HEK293 (cell line): ENCODE results near the gene SORL1.
A peak's percentile ranks its signal among the peaks of the same experiment; 100 is the strongest.

ENCODE experiments used
- CTCF ChIA-PET: fragments of 350-600 bp; formaldehyde crosslinking; extraction: SDS; loops from one replicate; lab custom pipeline; 2021; ENCODE audit warnings: antibody characterized with exemption; lab: Yijun Ruan, JAX
- POLR2A ChIA-PET: fragments of 300-600 bp; formaldehyde crosslinking; extraction: SDS; loops from one replicate; lab custom pipeline; 2020; ENCODE audit warnings: antibody characterized with exemption, inconsistent platforms; lab: Yijun Ruan, JAX
- H3K27ac ChIP-seq: fragments of 200-500 bp; sonication (Bioruptor generic); 2 replicates; pipeline ENCODE4 v1.5.1; 2014; ENCODE audit warnings: low read depth, low read length, control low read depth, inconsistent platforms; ENCODE audit errors: extremely low read depth
- H3K36me3 ChIP-seq, 2 experiments: fragments of 200-500 bp in 1 of 2; sonication (Bioruptor generic) in 1 of 2; 1 replicate in 1 of 2; 2 replicates in 1 of 2; pipeline ENCODE4 v1.5.1; 2014 to 2017; ENCODE audit warnings: inconsistent platforms in 2 of 2, low read length in 2 of 2; ENCODE audit not compliant: control insufficient read depth in 2 of 2, insufficient read depth in 1 of 2
- H3K4me1 ChIP-seq: fragments of 200-500 bp; sonication (Bioruptor generic); 2 replicates; pipeline ENCODE4 v1.5.1; 2014; ENCODE audit warnings: mild to moderate bottlenecking, low read length, inconsistent platforms; ENCODE audit not compliant: control insufficient read depth, insufficient read depth
- H3K4me3 ChIP-seq: 2 replicates; pipeline ENCODE4 v1.5.1; 2011; ENCODE audit warnings: low read depth, mild to moderate bottlenecking, control low read depth, low read length, moderate library complexity
- H3K9me3 ChIP-seq: fragments of 200-500 bp; sonication (Bioruptor generic); 2 replicates; pipeline ENCODE4 v1.5.1; 2014; ENCODE audit warnings: low read depth, low read length, inconsistent platforms; ENCODE audit not compliant: control insufficient read depth, insufficient read depth
- BCL11B ChIP-seq: fragments of 450-650 bp; formaldehyde crosslinking; IDR thresholded peaks from 2 replicates; pipeline ENCODE4 v1.5.1; 2016; ENCODE audit warnings: low read depth, missing biosample characterization, missing genetic modification characterization
- EGR2 ChIP-seq: fragments of 450-650 bp; formaldehyde crosslinking; IDR thresholded peaks from 2 replicates; pipeline ENCODE4 v1.5.1; 2016; ENCODE audit warnings: low read depth, missing biosample characterization, missing genetic modification characterization
- FEZF1 ChIP-seq: fragments of 450-650 bp; formaldehyde crosslinking; IDR thresholded peaks from 2 replicates; pipeline ENCODE4 v1.5.1; 2016; ENCODE audit warnings: missing biosample characterization, missing genetic modification characterization
- GLIS2 ChIP-seq: fragments of 450-650 bp; formaldehyde crosslinking; IDR thresholded peaks from 2 replicates; pipeline ENCODE4 v1.5.1; 2016; ENCODE audit warnings: missing biosample characterization, missing genetic modification characterization
- HOXC10 ChIP-seq: sonication (generic); formaldehyde crosslinking; IDR thresholded peaks from 2 replicates; pipeline ENCODE4 v1.8.1; 2023; ENCODE audit warnings: mild to moderate bottlenecking, missing genetic modification reagents
- HOXD13 ChIP-seq: sonication (generic); formaldehyde crosslinking; IDR thresholded peaks from 2 replicates; pipeline ENCODE4 v1.8.0; 2022; ENCODE audit warnings: missing genetic modification reagents, borderline replicate concordance
- KLF10 ChIP-seq: fragments of 450-650 bp; IDR thresholded peaks from 2 replicates; pipeline ENCODE4 v1.5.1; 2018; ENCODE audit warnings: missing biosample characterization, mild to moderate bottlenecking, missing genetic modification characterization
- KLF16 ChIP-seq: fragments of 450-650 bp; formaldehyde crosslinking; IDR thresholded peaks from 2 replicates; pipeline ENCODE4 v1.5.1; 2017; ENCODE audit warnings: missing biosample characterization, missing genetic modification characterization
- REPIN1 ChIP-seq: fragments of 450-650 bp; formaldehyde crosslinking; IDR thresholded peaks from 2 replicates; pipeline ENCODE4 v1.5.1; 2017; ENCODE audit warnings: missing biosample characterization, missing genetic modification characterization, low read depth
- SETDB1 ChIP-seq: IDR thresholded peaks from one replicate; pipeline ENCODE4 v1.6.1; 2017; ENCODE audit warnings: mild to moderate bottlenecking, low read length, moderate library complexity, mixed read lengths; ENCODE audit not compliant: insufficient read length
- ZFP3 ChIP-seq: fragments of 450-650 bp; formaldehyde crosslinking; IDR thresholded peaks from 2 replicates; pipeline ENCODE4 v1.5.1; 2016; ENCODE audit warnings: low read depth, missing biosample characterization, missing genetic modification characterization
- ZFP41 ChIP-seq: fragments of 450-650 bp; formaldehyde crosslinking; IDR thresholded peaks from 2 replicates; pipeline ENCODE4 v1.5.1; 2016; ENCODE audit warnings: missing biosample characterization, missing genetic modification characterization, borderline replicate concordance
- ZIC2 ChIP-seq: fragments of 450-650 bp; formaldehyde crosslinking; IDR thresholded peaks from 2 replicates; pipeline ENCODE4 v1.5.1; 2016; ENCODE audit warnings: missing biosample characterization, missing genetic modification characterization
- ZNF266 ChIP-seq: fragments of 450-650 bp; formaldehyde crosslinking; IDR thresholded peaks from 2 replicates; pipeline ENCODE4 v1.5.1; 2016; ENCODE audit warnings: missing biosample characterization, missing genetic modification characterization, low read depth
- ZNF274 ChIP-seq, 2 experiments: fragments of 200-500 bp in 1 of 2; fragments of 450-650 bp in 1 of 2; sonication (Bioruptor generic) in 1 of 2; formaldehyde crosslinking in 1 of 2; IDR thresholded peaks; 2 replicates each; pipeline versions ENCODE4 v1.5.1 to v1.6.1; 2014 to 2016; ENCODE audit warnings: borderline replicate concordance in 1 of 2, inconsistent platforms in 1 of 2, low read length in 1 of 2, missing biosample characterization in 1 of 2, missing genetic modification characterization in 1 of 2
- ZNF311 ChIP-seq: fragments of 450-650 bp; formaldehyde crosslinking; IDR thresholded peaks from 2 replicates; pipeline ENCODE4 v1.5.1; 2017; ENCODE audit warnings: missing biosample characterization, missing genetic modification characterization, borderline replicate concordance
- ZNF341 ChIP-seq: fragments of 450-650 bp; formaldehyde crosslinking; IDR thresholded peaks from 2 replicates; pipeline ENCODE4; 2016; ENCODE audit warnings: low read depth, missing biosample characterization, missing genetic modification characterization
- ZNF350 ChIP-seq: fragments of 450-650 bp; formaldehyde crosslinking; IDR thresholded peaks from 2 replicates; pipeline ENCODE4 v1.5.0; 2017; ENCODE audit warnings: missing biosample characterization, mild to moderate bottlenecking, missing genetic modification characterization
- ZNF600 ChIP-seq: fragments of 450-650 bp; formaldehyde crosslinking; IDR thresholded peaks from 2 replicates; pipeline ENCODE4 v1.5.1; 2016; ENCODE audit warnings: missing biosample characterization, missing genetic modification characterization
- ZNF610 ChIP-seq: fragments of 450-650 bp; formaldehyde crosslinking; IDR thresholded peaks from 2 replicates; pipeline ENCODE4 v1.5.1; 2016; ENCODE audit warnings: missing biosample characterization, missing genetic modification characterization, borderline replicate concordance
- ZNF623 ChIP-seq: fragments of 450-650 bp; formaldehyde crosslinking; IDR thresholded peaks from 2 replicates; pipeline ENCODE4 v1.5.1; 2016; ENCODE audit warnings: missing biosample characterization, missing genetic modification characterization
- ZNF777 ChIP-seq: fragments of 450-650 bp; formaldehyde crosslinking; IDR thresholded peaks from 2 replicates; pipeline ENCODE4 v1.5.1; 2017; ENCODE audit warnings: missing biosample characterization, missing genetic modification characterization, borderline replicate concordance
- ZSCAN23 ChIP-seq: fragments of 450-650 bp; formaldehyde crosslinking; IDR thresholded peaks from 2 replicates; pipeline ENCODE4 v1.5.1; 2016; ENCODE audit warnings: missing biosample characterization, missing genetic modification characterization
- TF ChIP-seq, protein P1 (sequence below): fragments of 450-650 bp; formaldehyde crosslinking; IDR thresholded peaks from 2 replicates; pipeline ENCODE4 v1.5.1; 2016; ENCODE audit warnings: missing biosample characterization, missing genetic modification characterization
- TF ChIP-seq, protein P2 (sequence below): fragments of 450-650 bp; formaldehyde crosslinking; IDR thresholded peaks from 2 replicates; pipeline ENCODE4 v1.5.1; 2016; ENCODE audit warnings: missing biosample characterization, missing genetic modification characterization
- TF ChIP-seq, protein P3 (sequence below): fragments of 450-650 bp; formaldehyde crosslinking; IDR thresholded peaks from 2 replicates; pipeline ENCODE4 v1.5.1; 2017; ENCODE audit warnings: missing biosample characterization, missing genetic modification characterization
- TF ChIP-seq, protein P4 (sequence below): fragments of 450-650 bp; formaldehyde crosslinking; IDR thresholded peaks from 2 replicates; pipeline ENCODE4 v1.5.1; 2016; ENCODE audit warnings: missing biosample characterization, missing genetic modification characterization

Gene SORL1

DNA sequence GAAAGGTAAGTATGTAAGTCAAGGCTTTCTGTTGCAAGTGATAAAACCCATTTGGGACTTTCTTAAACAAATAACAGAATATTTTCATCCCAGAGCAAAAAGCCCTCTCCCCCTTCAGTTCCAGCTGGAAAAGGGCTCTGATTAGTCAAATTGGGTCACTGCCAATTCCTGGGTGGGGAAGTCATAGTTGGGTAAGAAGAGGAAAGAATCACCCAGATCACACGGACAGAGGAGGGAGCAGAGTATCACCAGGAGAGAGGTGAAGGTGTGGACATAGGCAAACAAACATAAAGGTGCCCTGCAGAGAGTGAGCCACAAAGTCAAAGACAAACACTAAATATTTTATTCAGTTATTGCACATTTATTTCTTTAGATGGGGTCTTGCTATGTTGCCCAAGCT lies 36.3 kb upstream of the SORL1 start:
- POLR2A ChIA-PET = no interaction called here
- Histone ChIP-seq H3K36me3 (no peaks in the 10 kb centered on the region), H3K4me3 (no peak overlapping the region), H3K27ac (no peak overlapping the region), H3K4me1 (no peaks in the 10 kb centered on the region; the same call in 1 of the 2 replicates), H3K9me3 (no peaks in the 10 kb centered on the region)
- TF ChIP-seq ZSCAN23 (tag by site-specific recombination) (no peak), FEZF1 (tag by site-specific recombination) (no peak), ZFP41 (tag by site-specific recombination) (no peak), KLF10 (tag by site-specific recombination) (no peak), KLF16 (tag by site-specific recombination) (no peak), ZNF600 (tag by site-specific recombination) (no peak), BCL11B (tag by site-specific recombination) (no peak), SETDB1 (no peak)
- CTCF ChIA-PET = no interaction called here

DNA sequence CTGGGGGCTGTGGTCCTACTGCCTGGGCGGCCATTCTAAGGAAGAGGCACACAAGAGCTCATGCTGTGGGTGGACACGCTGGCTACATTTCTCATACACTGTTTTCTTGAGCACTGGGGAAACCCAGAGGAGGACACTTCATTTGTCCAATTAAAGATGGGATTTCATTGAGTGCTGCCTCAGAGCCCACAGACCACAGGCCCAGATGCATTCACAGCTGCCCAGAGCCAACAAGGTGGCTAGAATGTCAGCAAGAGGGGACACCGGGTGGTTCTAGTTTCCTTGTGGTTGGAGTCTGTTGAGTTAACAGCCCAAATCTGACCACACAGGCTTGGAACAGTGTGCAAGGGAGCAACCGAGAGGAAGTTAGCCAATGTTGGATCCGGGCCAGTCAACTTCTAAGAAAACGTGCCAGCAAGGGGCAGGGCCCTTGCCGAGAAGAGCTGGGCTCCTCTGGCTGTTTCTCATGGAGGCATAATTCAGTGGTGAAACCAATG lies 35.0 kb upstream of the SORL1 start:
- no peak for TF ChIP-seq ZFP3 (tag by site-specific recombination)
- TF ChIP-seq ZNF350 (tag by site-specific recombination) = no peak
- no peak for TF ChIP-seq KLF10 (tag by site-specific recombination)
- peak; percentile 49 for TF ChIP-seq ZNF341
- TF ChIP-seq ZIC2 = peak; percentile 85
- TF ChIP-seq ZSCAN23 (tag by site-specific recombination) = no peak
- Histone ChIP-seq H3K9me3 (no peaks in the 10 kb centered on the region), H3K4me1 (no peaks in the 10 kb centered on the region; the same call in 1 of the 2 replicates), H3K4me3 (no peak overlapping the region), H3K27ac (no peak overlapping the region), H3K36me3 (no peaks in the 10 kb centered on the region)
- ChIA-PET CTCF (interaction anchor here (0.6 to 1.0 kb wide), 2 partner anchors 11 to 672 kb away, joined by 3 read pairs; no protein-coding TSS in a partner anchor), POLR2A (no interaction called here)

DNA sequence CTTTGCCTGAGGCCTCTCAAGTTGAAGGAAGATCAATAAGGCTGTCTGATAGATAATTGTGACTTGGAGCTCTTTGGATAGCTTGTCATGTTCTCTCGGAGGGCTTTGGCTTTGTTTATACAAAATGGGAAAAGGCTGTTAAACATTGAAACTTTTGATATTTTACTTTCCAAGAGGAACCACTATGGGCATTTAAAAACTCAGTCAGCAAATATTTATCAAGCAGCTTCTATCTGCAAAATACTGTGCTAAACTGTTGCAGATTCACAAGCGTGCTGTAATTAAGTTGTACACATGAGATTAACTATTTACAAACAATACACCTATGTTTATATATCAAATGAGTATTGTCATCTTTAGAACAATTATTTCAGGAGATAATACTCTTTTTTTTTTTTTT lies 34.5 kb upstream of the SORL1 start:
- Histone ChIP-seq H3K4me1 (no peaks in the 10 kb centered on the region; the same call in 1 of the 2 replicates), H3K4me3 (no peak overlapping the region), H3K9me3 (no peaks in the 10 kb centered on the region), H3K36me3 (no peaks in the 10 kb centered on the region), H3K27ac (no peak overlapping the region)
- CTCF ChIA-PET = interaction anchor here (0.6 to 1.0 kb wide), 3 partner anchors 11 to 672 kb away, joined by 3 to 4 read pairs (median 3); no protein-coding TSS in a partner anchor
- TF ChIP-seq EGR2 (no peak), ZNF777 (tag by site-specific recombination) (no peak), ZNF266 (no peak), REPIN1 (tag by site-specific recombination) (no peak), ZNF311 (tag by site-specific recombination) (no peak), ZNF610 (tag by site-specific recombination) (no peak), ZNF623 (tag by site-specific recombination) (no peak), HOXC10 (no peak), HOXD13 (no peak), GLIS2 (tag by site-specific recombination) (no peak), ZNF274 (IDR thresholded peaks at IDR 0.05; ENCODE audit: low read length) (no peak), ZNF274 (tag by site-specific recombination; IDR thresholded peaks at IDR 0.05; ENCODE audit: borderline replicate concordance) (no peak)
- TF ChIP-seq, protein P1, sequence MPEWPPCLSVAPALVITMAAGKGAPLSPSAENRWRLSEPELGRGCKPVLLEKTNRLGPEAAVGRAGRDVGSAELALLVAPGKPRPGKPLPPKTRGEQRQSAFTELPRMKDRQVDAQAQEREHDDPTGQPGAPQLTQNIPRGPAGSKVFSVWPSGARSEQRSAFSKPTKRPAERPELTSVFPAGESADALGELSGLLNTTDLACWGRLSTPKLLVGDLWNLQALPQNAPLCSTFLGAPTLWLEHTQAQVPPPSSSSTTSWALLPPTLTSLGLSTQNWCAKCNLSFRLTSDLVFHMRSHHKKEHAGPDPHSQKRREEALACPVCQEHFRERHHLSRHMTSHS (tag by site-specific recombination) = no peak
- TF ChIP-seq, protein P2, sequence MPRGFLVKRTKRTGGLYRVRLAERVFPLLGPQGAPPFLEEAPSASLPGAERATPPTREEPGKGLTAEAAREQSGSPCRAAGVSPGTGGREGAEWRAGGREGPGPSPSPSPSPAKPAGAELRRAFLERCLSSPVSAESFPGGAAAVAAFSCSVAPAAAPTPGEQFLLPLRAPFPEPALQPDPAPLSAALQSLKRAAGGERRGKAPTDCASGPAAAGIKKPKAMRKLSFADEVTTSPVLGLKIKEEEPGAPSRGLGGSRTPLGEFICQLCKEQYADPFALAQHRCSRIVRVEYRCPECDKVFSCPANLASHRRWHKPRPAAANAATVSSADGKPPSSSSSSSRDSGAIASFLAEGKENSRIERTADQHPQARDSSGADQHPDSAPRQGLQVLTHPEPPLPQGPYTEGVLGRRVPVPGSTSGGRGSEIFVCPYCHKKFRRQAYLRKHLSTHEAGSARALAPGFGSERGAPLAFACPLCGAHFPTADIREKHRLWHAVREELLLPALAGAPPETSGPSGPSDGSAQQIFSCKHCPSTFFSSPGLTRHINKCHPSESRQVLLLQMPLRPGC = no peak
- TF ChIP-seq, protein P3, sequence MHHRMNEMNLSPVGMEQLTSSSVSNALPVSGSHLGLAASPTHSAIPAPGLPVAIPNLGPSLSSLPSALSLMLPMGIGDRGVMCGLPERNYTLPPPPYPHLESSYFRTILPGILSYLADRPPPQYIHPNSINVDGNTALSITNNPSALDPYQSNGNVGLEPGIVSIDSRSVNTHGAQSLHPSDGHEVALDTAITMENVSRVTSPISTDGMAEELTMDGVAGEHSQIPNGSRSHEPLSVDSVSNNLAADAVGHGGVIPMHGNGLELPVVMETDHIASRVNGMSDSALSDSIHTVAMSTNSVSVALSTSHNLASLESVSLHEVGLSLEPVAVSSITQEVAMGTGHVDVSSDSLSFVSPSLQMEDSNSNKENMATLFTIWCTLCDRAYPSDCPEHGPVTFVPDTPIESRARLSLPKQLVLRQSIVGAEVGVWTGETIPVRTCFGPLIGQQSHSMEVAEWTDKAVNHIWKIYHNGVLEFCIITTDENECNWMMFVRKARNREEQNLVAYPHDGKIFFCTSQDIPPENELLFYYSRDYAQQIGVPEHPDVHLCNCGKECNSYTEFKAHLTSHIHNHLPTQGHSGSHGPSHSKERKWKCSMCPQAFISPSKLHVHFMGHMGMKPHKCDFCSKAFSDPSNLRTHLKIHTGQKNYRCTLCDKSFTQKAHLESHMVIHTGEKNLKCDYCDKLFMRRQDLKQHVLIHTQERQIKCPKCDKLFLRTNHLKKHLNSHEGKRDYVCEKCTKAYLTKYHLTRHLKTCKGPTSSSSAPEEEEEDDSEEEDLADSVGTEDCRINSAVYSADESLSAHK (tag by site-specific recombination) = no peak
- TF ChIP-seq, protein P4, sequence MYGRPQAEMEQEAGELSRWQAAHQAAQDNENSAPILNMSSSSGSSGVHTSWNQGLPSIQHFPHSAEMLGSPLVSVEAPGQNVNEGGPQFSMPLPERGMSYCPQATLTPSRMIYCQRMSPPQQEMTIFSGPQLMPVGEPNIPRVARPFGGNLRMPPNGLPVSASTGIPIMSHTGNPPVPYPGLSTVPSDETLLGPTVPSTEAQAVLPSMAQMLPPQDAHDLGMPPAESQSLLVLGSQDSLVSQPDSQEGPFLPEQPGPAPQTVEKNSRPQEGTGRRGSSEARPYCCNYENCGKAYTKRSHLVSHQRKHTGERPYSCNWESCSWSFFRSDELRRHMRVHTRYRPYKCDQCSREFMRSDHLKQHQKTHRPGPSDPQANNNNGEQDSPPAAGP (tag by site-specific recombination) = no peak
- POLR2A ChIA-PET = no interaction called here
